ACHN (cell line): ENCODE data around the gene LARGE2.

Experiments used
- DNase-seq: peaks from one replicate; pipeline ENCODE4 v3.0.0-alpha.2; 2015
- in situ Hi-C: cut with HindIII; loops from 2 replicates; pipeline ENCODE4 v1.10.0; 2017; ENCODE audit warnings: low sequenced_read_pairs, low pct_ligation_motif_present, low pct_unique_long_range_greater_than_20kb

Gene LARGE2

GRCh38 chr11:45922425-45923082 lies at the start of gene LARGE2:
Gene LARGE2 (plus strand): TSS chr11:45922656. CDS start chr11:45922883, 227 bp downstream.
- in situ Hi-C loops, result no loop called here
- DNase-seq, result no peak

DNA sequence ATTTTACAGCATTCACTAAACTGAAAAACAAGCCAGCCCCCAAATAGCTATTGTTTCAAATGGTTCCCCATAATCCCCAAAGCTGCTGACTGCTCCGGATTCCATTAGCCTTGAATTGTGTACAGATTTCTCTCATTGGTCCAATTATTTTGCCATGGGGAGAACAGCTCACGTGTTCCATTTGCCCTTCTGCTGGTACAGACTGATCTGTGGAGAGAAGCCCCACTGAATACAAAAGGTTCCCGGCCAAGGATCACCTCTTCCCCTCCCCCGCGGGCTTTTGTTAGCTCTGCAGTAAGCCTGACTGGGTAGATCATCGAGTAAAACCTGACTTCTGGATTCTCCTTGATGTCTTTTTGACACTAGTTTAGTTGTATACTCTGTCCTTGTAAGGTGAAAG lies 46.1 kb upstream of the LARGE2 start:
- in situ Hi-C loops, result no loop called here
- DNase-seq, result no peak

GRCh38 chr11:45877221-45877620 lies 45.2 kb upstream of the LARGE2 start:
- in situ Hi-C loops, result no loop called here
- DNase-seq, result no peak

DNA sequence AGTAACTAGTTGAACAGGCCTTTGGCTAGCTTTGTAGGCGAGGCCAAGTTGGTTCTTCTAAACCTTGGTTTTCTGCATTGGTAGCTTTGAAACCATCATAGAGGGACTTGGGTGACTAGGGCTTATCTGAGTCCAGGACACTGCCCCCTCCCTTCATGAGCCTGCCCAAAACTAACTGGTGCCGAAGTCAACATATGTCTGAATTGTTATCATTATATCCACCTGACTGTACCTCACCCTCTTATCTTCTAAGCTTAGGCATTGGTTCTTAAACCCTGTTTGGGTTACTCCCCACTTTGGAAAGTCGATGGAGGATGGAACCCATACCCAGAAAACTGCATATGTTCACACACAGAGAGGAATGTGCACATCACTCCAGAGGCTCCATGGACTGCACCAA lies 44.6 kb upstream of the LARGE2 start:
- DNase-seq, result no peak

GRCh38 chr11:45879803-45880686 lies 42.4 kb upstream of the LARGE2 start:
- DNase-seq, result peak; percentile 41
- in situ Hi-C loops, result no loop called here

More for the DNA sequence above, 44.6 kb upstream of the LARGE2 start:
- in situ Hi-C loops, result no loop called here

GRCh38 chr11:45880772-45881570 lies 41.5 kb upstream of the LARGE2 start:
- DNase-seq, result no peak
- in situ Hi-C loops, result no loop called here

DNA sequence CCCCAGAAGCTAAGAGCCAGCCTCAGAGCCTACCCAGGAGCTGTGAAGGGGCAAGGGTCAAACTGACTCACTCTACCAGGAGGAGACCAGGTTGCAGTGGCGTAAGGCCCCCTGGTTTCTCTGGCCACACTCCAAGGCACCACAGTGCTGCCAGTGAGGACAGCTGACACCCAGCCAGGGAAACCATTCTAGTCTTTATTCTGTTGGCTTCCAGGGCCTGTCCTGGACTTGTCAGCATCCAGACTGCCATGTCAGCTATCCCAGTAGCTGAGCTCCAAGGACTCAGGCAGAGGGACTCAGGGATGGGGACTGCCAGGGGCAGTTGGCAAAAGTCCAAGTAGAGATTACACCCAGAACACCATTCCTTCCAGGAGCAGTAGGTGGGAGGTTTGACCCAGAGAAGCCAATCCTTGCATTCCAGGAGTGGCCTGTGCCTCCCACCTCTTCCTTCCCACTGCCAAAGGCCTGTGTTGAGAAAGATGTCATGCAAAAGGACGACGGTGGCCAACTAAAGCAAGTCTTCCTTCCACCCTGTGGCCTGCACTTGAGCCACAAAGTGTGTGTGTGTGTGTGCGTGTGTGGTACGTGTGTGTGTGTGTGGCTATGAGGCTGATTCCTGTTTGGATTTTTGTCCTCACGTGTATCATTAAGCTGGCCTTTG lies 40.6 kb upstream of the LARGE2 start:
- peak; percentile 24 for DNase-seq
- in situ Hi-C loops, result no loop called here

GRCh38 chr11:45884596-45885185 lies 37.8 kb upstream of the LARGE2 start:
- in situ Hi-C loops, result no loop called here
- DNase-seq, result no peak

GRCh38 chr11:45885274-45885920 lies 37.1 kb upstream of the LARGE2 start, which contains the start of gene MAPK8IP1:
Gene MAPK8IP1 (plus strand): TSS chr11:45885651. CDS start chr11:45885821, 170 bp downstream.
- peak; percentile 42 for DNase-seq
- in situ Hi-C loops, result no loop called here

GRCh38 chr11:45885921-45886721 lies 36.3 kb upstream of the LARGE2 start:
- in situ Hi-C loops, result no loop called here
- no peak for DNase-seq

- in situ Hi-C loops, result no loop called here
- no peak for DNase-seq
Measured at GRCh38 chr11:45886816-45887520, 35.5 kb upstream of the LARGE2 start.

- no peak for DNase-seq
- in situ Hi-C loops, result no loop called here
Measured at GRCh38 chr11:45887587-45887986, 34.9 kb upstream of the LARGE2 start.

GRCh38 chr11:45889555-45889954 lies 32.9 kb upstream of the LARGE2 start:
- DNase-seq, result no peak
- in situ Hi-C loops, result no loop called here

DNA sequence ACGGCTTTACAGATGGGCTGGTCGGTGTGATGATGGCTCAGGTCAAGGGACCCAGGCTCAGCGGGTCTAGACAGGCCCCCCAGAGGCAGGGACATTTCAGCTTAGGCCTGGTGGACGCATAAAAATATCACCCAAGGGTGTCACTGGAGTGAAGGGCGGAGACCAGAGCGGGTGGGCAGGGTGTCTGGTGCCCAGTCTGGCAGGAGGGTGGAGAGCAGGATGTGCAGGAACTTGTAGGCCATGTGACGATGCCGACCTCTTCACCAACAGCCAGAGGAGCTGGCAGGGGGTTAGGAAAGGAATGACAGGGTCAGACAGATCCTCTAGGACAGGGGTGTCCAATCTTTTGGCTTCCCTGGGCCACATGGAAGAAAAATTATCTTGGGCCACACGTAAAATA lies 32.5 kb upstream of the LARGE2 start:
- no peak for DNase-seq
- in situ Hi-C loops, result no loop called here

GRCh38 chr11:45890886-45891550 lies 31.4 kb upstream of the LARGE2 start:
- in situ Hi-C loops, result no loop called here
- DNase-seq, result no peak

DNA sequence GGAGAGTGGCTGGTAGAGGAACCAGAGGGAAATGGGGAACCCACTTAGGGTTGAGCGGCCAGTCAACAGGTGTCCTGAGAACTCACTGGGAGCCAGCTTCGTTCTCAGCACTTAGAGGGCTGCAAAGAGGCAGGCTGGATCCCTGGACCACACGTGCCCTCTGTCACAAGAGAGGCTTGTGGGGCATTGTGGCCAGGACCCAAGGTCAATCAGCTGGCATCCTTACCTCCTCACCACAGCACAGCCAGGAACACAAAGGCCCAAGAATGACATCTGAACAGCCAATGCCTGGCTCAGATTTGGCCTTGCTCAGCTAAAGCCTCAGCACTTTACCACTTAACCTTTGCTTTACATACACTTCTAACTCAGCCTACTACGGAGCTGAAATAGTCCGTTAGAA lies 29.6 kb upstream of the LARGE2 start:
- in situ Hi-C loops, result no loop called here
- no peak for DNase-seq
